Vagina (tissue), 2 donors: Measurements from ENCODE around the gene CDK6. TPM values are rescaled to one million over a fixed set of nuclear protein-coding genes. Genes with fewer than 3 reads are reported as not detected.

ENCODE experiments used
- DNase-seq, 2 donors: peaks; one replicate each; pipeline ENCODE4 v3.0.0-alpha.2; 2017; ENCODE audit errors: extremely low spot score in 2 of 2
- H3K27ac ChIP-seq: fragments of 200-600 bp; sonication (generic); one replicate; pipeline ENCODE4 v1.5.1; 2019
- H3K27me3 ChIP-seq: fragments of 200-600 bp; sonication (generic); one replicate; pipeline ENCODE4 v1.5.1; 2019
- H3K36me3 ChIP-seq, 2 donors: fragments of 200-600 bp; sonication (generic); one replicate each; pipeline ENCODE4 v1.5.1; 2017 to 2019
- H3K4me1 ChIP-seq: fragments of 200-600 bp; sonication (generic); one replicate; pipeline ENCODE4 v1.5.1; 2019
- H3K4me3 ChIP-seq, 2 donors: fragments of 200-600 bp; sonication (generic); 1 replicate in 1 of 2; 2 replicates in 1 of 2; pipeline ENCODE4 v1.5.1; 2016 to 2019
- H3K9me3 ChIP-seq: fragments of 200-600 bp; sonication (generic); one replicate; pipeline ENCODE4 v1.5.1; 2019
- CTCF ChIP-seq, 3 experiments: fragments of 450-650 bp in 2 of 3; fragments of 200-600 bp in 1 of 3; sonication (generic) in 1 of 3; IDR thresholded peaks; one replicate each; pipeline ENCODE4 v1.5.1; 2017 to 2019; ENCODE audit warnings: antibody characterized with exemption in 3 of 3, mild to moderate bottlenecking in 2 of 3, moderate library complexity in 2 of 3
- POLR2A ChIP-seq, 2 donors: fragments of 450-650 bp; IDR thresholded peaks; one replicate each; pipeline ENCODE4 v1.6.1; 2017; ENCODE audit warnings: antibody characterized with exemption in 2 of 2, mild to moderate bottlenecking in 2 of 2, moderate library complexity in 2 of 2
- POLR2AphosphoS5 ChIP-seq, 2 donors: sonication (generic); formaldehyde crosslinking; IDR thresholded peaks; one replicate each; pipeline ENCODE4 v1.9.0; 2017; ENCODE audit warnings: antibody characterized with exemption in 2 of 2, mild to moderate bottlenecking in 2 of 2, low read depth in 1 of 2; ENCODE audit not compliant: insufficient read depth in 1 of 2
- intact Hi-C: fragments of 100-400 bp; cut with DNase I; formaldehyde crosslinking; loops from one replicate; pipeline ENCODE4 v1.15.1; 2023
- total RNA-seq: library from RNA; depleted of rRNA; stranded (reverse); fragments of >200 nt; gene quantifications from one replicate; pipeline ENCODE4 v1.2.3, GENCODE V29; 2016

The CDK6 gene
- total RNA-seq, 1 donor from 2014 or later: 20.6 TPM

GRCh38 chr7:92833024-92833765, 3.2 kb downstream of the CDK6 start:
- intact Hi-C loops: loop anchor here (10.0 kb wide), 1 partner anchor 118 kb away; no protein-coding TSS in a partner anchor
- no peaks in the 10 kb centered on the region for H3K36me3 ChIP-seq
- no peak for DNase-seq
- no peaks in the 10 kb centered on the region for H3K27me3 ChIP-seq
- no peaks in the 10 kb centered on the region for H3K9me3 ChIP-seq
- peaks cover 42% of the 10 kb centered on the region for H3K4me1 ChIP-seq
- peak overlapping the region; percentile 57 to 89 for H3K4me3 ChIP-seq
- peak; percentile 45 to 70 for TF ChIP-seq POLR2AphosphoS5 (IDR thresholded peaks at IDR 0.05; ENCODE audit: insufficient read depth in 1 of 2, low read depth in 1 of 2)
- no peak for TF ChIP-seq POLR2A (IDR thresholded peaks at IDR 0.05)
- peak; percentile 51 to 89 (median 76) for TF ChIP-seq CTCF (IDR thresholded peaks at IDR 0.05)
- H3K27ac ChIP-seq: peak overlapping the region; percentile 84

- peak in 1 of 2 donors; percentile 89 for DNase-seq
- Histone ChIP-seq H3K9me3 (no peaks in the 10 kb centered on the region), H3K4me1 (peaks cover 49% of the 10 kb centered on the region), H3K27ac (peak overlapping the region; percentile 84), H3K27me3 (no peaks in the 10 kb centered on the region), H3K36me3 (no peaks in the 10 kb centered on the region), H3K4me3 (peak overlapping the region; percentile 57 to 89)
- intact Hi-C loops: loop anchor here (10.0 kb wide), 1 partner anchor 118 kb away; no protein-coding TSS in a partner anchor
- TF ChIP-seq POLR2AphosphoS5 (IDR thresholded peaks at IDR 0.05; ENCODE audit: insufficient read depth in 1 of 2, low read depth in 1 of 2) (no peak), POLR2A (IDR thresholded peaks at IDR 0.05) (no peak), CTCF (IDR thresholded peaks at IDR 0.05) (no peak)
Observed at GRCh38 chr7:92832534-92833023, 3.8 kb downstream of the CDK6 start.

- Histone ChIP-seq H3K27ac (peak overlapping the region; percentile 84), H3K27me3 (no peaks in the 10 kb centered on the region), H3K36me3 (no peaks in the 10 kb centered on the region), H3K4me3 (peak overlapping the region; percentile 57 to 89), H3K9me3 (no peaks in the 10 kb centered on the region), H3K4me1 (peaks cover 55% of the 10 kb centered on the region)
- TF ChIP-seq CTCF (IDR thresholded peaks at IDR 0.05) (no peak), POLR2A (IDR thresholded peaks at IDR 0.05) (no peak), POLR2AphosphoS5 (IDR thresholded peaks at IDR 0.05; ENCODE audit: insufficient read depth in 1 of 2, low read depth in 1 of 2) (no peak)
- intact Hi-C loops: loop anchor here (10.0 kb wide), 1 partner anchor 117 kb away; no protein-coding TSS in a partner anchor
- DNase-seq: no peak
Observed at GRCh38 chr7:92831716-92832533, 4.4 kb downstream of the CDK6 start.

- no peak for TF ChIP-seq POLR2A (IDR thresholded peaks at IDR 0.05)
- no peak for TF ChIP-seq CTCF (IDR thresholded peaks at IDR 0.05)
- no peak for TF ChIP-seq POLR2AphosphoS5 (IDR thresholded peaks at IDR 0.05; ENCODE audit: insufficient read depth in 1 of 2, low read depth in 1 of 2)
- peak overlapping the region in 1 of 2 donors; percentile 10 for H3K4me3 ChIP-seq
- H3K27ac ChIP-seq: no peak overlapping the region
- no peak for DNase-seq
- intact Hi-C loops: loop anchor here (10.0 kb wide), 1 partner anchor 116 kb away; no protein-coding TSS in a partner anchor
- peaks cover 55% of the 10 kb centered on the region for H3K4me1 ChIP-seq
- no peaks in the 10 kb centered on the region for H3K36me3 ChIP-seq
- no peaks in the 10 kb centered on the region for H3K9me3 ChIP-seq
- no peaks in the 10 kb centered on the region for H3K27me3 ChIP-seq
Observed at GRCh38 chr7:92830532-92831110, 5.8 kb downstream of the CDK6 start.
